GM12891 (cell line): ENCODE measurements around the gene ARIH1.

Source experiments
- DNase-seq: peaks from one replicate; pipeline ENCODE4 v3.0.0; 2011; ENCODE audit warnings: low spot score; ENCODE audit not compliant: insufficient read length
- FAIRE-seq: peaks from 2 replicates; lab custom pipeline; 2011; peaks lifted over from hg19 to GRCh38; lab: Jason Lieb, UNC
- PAX5 ChIP-seq: IDR thresholded peaks from 2 replicates; pipeline ENCODE4 v1.6.1; 2011; ENCODE audit warnings: low read length, moderate library complexity, mild to moderate bottlenecking; ENCODE audit not compliant: insufficient read depth, severe bottlenecking
- POLR2A ChIP-seq: IDR thresholded peaks from 2 replicates; pipeline ENCODE4 v1.6.1; 2011; ENCODE audit warnings: low read depth, low read length, control low read depth
- POLR2AphosphoS5 ChIP-seq: IDR thresholded peaks from 2 replicates; pipeline ENCODE4 v1.6.1; 2011; ENCODE audit warnings: low read depth, low read length, control low read depth
- POU2F2 ChIP-seq: IDR thresholded peaks from 2 replicates; pipeline ENCODE4 v1.6.1; 2011; ENCODE audit warnings: low read depth, mild to moderate bottlenecking, control low read depth, low read length, moderate library complexity
- SPI1 ChIP-seq: IDR thresholded peaks from 2 replicates; pipeline ENCODE4 v1.6.1; 2011; ENCODE audit warnings: low read depth, low read length, control low read depth
- TAF1 ChIP-seq: IDR thresholded peaks from 2 replicates; pipeline ENCODE4 v1.6.1; 2011; ENCODE audit warnings: low read depth, low read length, control low read depth

The ARIH1 gene

GRCh38 chr15:72560458-72560857 is 86.3 kb downstream of the ARIH1 start:
- no peak for TF ChIP-seq TAF1
- TF ChIP-seq POLR2A: no peak
- no peak for TF ChIP-seq POU2F2
- TF ChIP-seq PAX5: no peak
- no peak for TF ChIP-seq POLR2AphosphoS5
- TF ChIP-seq SPI1: no peak
- no peak for FAIRE-seq
- DNase-seq: no peak

- TF ChIP-seq SPI1 (no peak), TAF1 (no peak), PAX5 (no peak), POLR2A (no peak), POU2F2 (no peak), POLR2AphosphoS5 (no peak)
- FAIRE-seq: no peak
- DNase-seq: no peak
Measured at GRCh38 chr15:72562386-72562785, 88.3 kb downstream of the ARIH1 start.

GRCh38 chr15:72562878-72563277 is 88.7 kb downstream of the ARIH1 start:
- DNase-seq: no peak
- peak; percentile 31 for FAIRE-seq
- no peak for TF ChIP-seq POLR2AphosphoS5

- DNase-seq (no peak), FAIRE-seq (no peak)
- TF ChIP-seq PAX5 (no peak), POLR2AphosphoS5 (no peak), POU2F2 (no peak), TAF1 (no peak), SPI1 (no peak), POLR2A (no peak)
Measured at GRCh38 chr15:72564091-72564490, 90.0 kb downstream of the ARIH1 start.

- DNase-seq: no peak
- TF ChIP-seq POU2F2 (no peak), PAX5 (no peak), TAF1 (no peak)
- FAIRE-seq: no peak
Measured at GRCh38 chr15:72566973-72567372, 92.8 kb downstream of the ARIH1 start.

GRCh38 chr15:72570059-72570458 is 95.9 kb downstream of the ARIH1 start:
- no peak for TF ChIP-seq POU2F2
- no peak for TF ChIP-seq POLR2A
- TF ChIP-seq SPI1: no peak
- TF ChIP-seq TAF1: no peak
- no peak for TF ChIP-seq PAX5
- no peak for TF ChIP-seq POLR2AphosphoS5
- no peak for DNase-seq
- FAIRE-seq: no peak

GRCh38 chr15:72579814-72580213 is 105.7 kb downstream of the ARIH1 start:
- FAIRE-seq (no peak), DNase-seq (no peak)
- TF ChIP-seq POU2F2 (no peak), TAF1 (no peak), POLR2A (no peak), SPI1 (no peak), POLR2AphosphoS5 (no peak), PAX5 (no peak)

- TF ChIP-seq TAF1: no peak
- no peak for TF ChIP-seq POLR2A
- TF ChIP-seq POLR2AphosphoS5: no peak
- TF ChIP-seq SPI1: no peak
- TF ChIP-seq POU2F2: no peak
- no peak for TF ChIP-seq PAX5
- DNase-seq: no peak
- FAIRE-seq: no peak
Measured at GRCh38 chr15:72584006-72584405, 109.9 kb downstream of the ARIH1 start.

GRCh38 chr15:72585025-72585424 is 110.9 kb downstream of the ARIH1 start:
- FAIRE-seq (no peak), DNase-seq (no peak)
- TF ChIP-seq POLR2A (no peak), SPI1 (no peak), POU2F2 (no peak), PAX5 (no peak), POLR2AphosphoS5 (no peak), TAF1 (no peak)

GRCh38 chr15:72585476-72586058 is 111.4 kb downstream of the ARIH1 start:
- DNase-seq (no peak), FAIRE-seq (no peak)
- no peak for TF ChIP-seq POLR2AphosphoS5
- no peak for TF ChIP-seq SPI1
- TF ChIP-seq POLR2A: no peak
- no peak for TF ChIP-seq PAX5
- TF ChIP-seq POU2F2: no peak
- TF ChIP-seq TAF1: no peak

- DNase-seq (no peak), FAIRE-seq (no peak)
- TF ChIP-seq PAX5: no peak
- TF ChIP-seq TAF1: no peak
- no peak for TF ChIP-seq POU2F2
- no peak for TF ChIP-seq POLR2A
- no peak for TF ChIP-seq SPI1
- no peak for TF ChIP-seq POLR2AphosphoS5
Measured at GRCh38 chr15:72588096-72588495, 114.0 kb downstream of the ARIH1 start.
